Left hindlimb (tissue), 1 donor: ENCODE results near the gene CAPRIN1.
A peak's percentile ranks its signal among the peaks of the same experiment; 100 is the strongest.
"Not testable (repeated sequence)": the region's sequence is repeated elsewhere in the genome, so short reads cannot be mapped to it uniquely, and the experiment has no call there.

Experiments
- DNase-seq: peaks from one replicate; pipeline ENCODE4 v3.0.0-alpha.2; 2018

The CAPRIN1 gene

GRCh38 chr11:34052608-34053160 lies 1.2 kb downstream of the CAPRIN1 start:
- peak; percentile 54 for DNase-seq

GRCh38 chr11:34053161-34053686 lies 1.7 kb downstream of the CAPRIN1 start:
- DNase-seq, result peak; percentile 85

DNA sequence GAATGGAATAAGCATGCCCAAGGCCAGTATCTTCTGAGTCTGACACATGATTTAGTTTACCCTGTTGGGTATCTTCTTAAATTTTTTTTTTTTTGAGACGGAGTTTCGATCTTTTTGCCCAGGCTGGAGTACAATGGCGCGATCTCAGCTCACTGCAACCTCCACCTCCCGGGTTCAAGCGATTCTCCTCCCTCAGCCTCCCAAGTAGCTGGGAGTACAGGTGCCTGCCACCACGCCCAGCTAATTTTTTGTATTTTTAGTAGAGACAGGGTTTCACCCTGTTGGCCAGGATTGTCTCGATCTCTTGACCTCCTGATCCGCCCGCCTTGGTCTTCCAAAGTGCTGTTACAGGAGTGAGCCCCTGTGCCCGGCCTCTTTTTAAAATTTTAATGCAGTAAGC lies 2.8 kb downstream of the CAPRIN1 start:
- DNase-seq, result not testable (repeated sequence)

- no peak for DNase-seq
These were observed 3.9 kb downstream of the CAPRIN1 start for GRCh38 chr11:34055218-34056000.

DNA sequence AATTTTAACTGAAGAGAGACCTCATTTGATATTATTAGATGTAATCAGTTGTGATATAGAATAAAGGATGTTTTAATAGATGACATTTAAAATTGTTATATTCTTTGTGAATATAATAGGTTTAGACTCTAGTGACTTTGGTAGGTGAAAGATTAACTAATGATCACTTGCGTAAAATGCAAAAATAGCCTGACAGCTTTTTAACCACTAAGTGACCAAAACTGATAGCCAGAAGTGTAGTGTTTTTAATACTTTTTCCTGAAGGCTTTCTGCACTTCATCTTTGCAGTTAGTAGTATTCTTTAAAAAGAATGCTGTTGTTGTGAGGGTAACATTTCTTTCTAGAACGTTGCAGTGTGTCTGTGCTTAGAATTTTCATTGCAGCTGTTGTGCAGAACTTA lies 5.1 kb downstream of the CAPRIN1 start:
- DNase-seq, result no peak

- no peak for DNase-seq
These were observed 11.7 kb downstream of the CAPRIN1 start for GRCh38 chr11:34063061-34063795.

- no peak for DNase-seq
These were observed 12.8 kb downstream of the CAPRIN1 start for GRCh38 chr11:34064291-34064690.

GRCh38 chr11:34065505-34066203 lies 14.1 kb downstream of the CAPRIN1 start:
- no peak for DNase-seq

- DNase-seq, result not testable (repeated sequence)
These were observed 15.2 kb downstream of the CAPRIN1 start for GRCh38 chr11:34066766-34067165.

DNA sequence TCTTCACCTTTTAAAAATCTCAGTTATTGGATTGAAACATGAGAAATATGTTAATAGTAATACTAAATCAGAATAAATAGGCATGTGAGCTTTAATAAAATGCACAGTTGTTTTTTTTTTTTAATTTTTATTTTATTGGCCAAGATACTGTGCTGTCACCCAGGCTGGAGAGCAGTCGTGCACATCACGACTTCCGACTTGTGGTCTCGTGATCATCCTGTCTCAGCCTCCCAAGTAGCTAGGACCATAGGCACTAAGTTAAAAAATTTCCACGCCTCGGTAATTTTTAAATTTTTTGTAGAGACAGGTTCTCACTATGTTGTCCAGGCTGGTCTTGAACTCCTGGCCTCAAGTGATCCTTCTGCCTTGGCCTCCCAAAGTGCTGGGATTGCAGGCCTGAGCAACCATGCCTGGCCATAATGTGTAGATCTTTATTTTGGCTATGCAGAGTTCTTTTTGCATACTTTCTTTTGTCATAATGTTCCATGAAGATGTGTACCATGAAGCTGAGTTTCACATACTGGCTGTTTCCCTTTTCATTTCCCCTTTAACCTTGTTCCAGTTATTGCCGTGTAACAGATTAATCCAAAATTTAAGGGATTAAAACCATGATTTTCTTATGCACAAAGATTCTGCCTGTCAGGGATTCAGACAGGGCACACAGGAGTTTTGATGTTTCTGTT lies 16.0 kb downstream of the CAPRIN1 start:
- no peak for DNase-seq

DNA sequence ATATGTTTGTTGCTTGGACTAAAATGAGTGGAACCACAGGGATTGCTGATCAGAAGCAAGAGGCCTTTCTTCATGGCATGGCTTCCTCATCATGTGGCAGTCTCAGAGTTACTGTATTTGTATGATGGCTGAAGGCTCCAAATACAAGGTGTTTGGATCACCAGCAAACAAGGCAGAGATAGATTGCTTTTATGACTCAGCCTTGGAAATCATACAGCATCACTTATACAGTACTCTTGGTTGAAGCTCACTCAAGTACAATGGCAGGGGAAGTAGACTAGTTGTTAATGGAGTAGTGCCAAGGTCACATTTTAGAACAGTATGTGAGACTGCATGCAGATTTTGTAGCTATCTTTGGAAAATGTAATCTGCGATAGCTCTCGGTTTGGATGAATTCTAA lies 16.6 kb downstream of the CAPRIN1 start:
- DNase-seq, result no peak

- not testable (repeated sequence) for DNase-seq
These were observed 19.8 kb downstream of the CAPRIN1 start for GRCh38 chr11:34071306-34071705.

DNA sequence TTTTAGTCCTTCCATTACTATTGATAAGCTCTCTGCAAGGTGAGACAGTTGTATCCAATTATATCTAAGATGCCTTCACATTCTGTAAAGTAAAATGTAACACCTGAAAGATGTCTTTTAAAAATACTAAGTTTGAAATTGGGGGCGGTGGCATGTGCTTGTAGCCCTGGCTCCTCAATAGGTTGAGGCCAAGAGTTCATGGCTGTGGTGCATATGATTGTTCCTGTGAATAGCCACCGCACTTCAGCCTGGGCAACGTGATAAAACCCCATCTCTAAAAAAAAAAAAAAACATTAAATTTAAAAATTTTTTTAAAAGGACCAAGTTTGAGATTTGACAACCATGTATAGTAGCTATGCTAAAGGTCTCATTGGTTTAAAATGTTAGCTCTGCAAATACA lies 20.5 kb downstream of the CAPRIN1 start:
- DNase-seq, result no peak

DNA sequence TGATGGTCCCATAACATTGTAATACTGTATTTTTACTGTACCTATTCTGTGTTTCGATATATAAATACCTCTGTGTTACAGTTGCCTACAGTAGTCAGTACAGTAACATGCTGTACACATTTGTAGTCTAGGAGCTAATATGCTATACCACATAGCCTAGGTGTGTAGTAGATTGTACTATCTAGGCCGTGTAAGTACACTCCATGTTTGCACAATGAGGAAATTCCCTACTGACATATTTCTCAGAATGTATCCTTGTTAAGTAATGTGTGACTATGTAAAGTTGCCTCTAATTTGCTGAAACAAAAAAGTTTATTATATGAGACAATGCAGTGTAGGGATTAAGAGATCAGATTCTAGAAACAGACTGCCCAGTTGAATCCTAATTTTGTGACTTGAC lies 21.3 kb downstream of the CAPRIN1 start:
- DNase-seq, result no peak

DNA sequence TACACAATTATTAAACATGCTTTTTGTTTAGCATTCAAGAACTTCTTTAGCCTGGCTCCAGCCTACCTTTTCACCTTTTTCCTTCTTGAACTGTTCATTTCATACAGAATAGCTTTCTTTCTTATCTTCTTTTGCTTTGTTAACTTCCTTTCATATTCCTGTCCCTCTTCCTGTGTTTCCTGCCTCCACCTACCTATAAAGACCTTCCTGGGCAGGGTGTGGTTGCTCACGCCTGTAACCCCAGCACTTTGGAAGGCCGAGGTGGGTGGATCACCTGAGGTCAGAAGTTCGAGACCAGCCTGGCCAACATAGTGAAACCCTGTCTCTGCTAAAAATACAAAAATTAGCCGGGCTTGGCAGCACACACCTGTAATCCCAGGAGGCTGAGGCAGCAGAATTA lies 22.9 kb downstream of the CAPRIN1 start:
- DNase-seq, result no peak

DNA sequence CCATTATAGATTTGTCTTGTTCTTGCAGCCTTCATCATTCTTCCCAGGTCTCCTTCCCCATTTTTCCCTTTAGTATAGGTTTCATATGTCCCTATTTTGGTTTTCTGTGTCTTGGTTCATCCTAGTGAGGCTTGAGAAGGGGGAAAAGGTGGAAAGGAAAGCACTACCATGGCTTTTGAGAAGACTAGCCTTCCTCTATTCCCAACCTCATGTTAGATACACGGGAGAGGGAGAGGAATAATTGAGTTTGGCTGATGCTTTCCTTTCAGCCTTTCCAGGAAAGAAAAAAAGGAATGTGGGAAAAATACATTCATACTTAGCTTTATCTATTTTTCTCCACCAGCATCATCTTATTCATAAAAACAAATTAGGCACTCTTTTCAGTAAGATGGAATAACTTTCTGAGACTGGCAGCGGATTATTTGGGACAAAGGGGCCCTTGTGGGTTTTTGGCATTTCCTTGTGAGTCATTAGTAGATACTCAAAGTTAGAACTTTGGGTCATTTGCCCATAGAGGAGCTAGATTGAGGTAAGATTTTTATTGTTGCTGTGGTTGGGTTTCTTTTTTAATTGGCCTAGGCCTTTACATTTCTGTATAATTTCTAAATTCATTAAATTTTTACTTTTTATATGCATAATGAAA lies 23.8 kb downstream of the CAPRIN1 start:
- no peak for DNase-seq

DNA sequence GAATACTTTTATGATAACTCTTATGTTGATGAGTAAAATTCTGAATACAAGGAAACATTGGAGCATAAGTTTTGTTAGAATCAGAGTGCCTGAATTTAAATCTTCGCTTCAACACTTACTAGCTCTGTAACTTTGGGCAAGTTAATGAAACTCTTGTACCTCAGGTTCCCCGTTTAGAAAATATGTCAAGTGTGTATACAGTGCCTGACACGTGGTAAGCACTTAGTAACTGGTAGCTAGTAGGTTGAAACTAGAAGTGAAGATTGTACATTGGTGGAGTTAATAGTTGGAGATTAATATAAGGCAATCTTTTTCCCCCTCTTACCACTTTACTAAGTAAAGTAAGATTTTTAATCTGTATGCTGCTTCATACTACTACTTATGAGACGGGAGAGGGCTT lies 29.1 kb downstream of the CAPRIN1 start:
- DNase-seq, result no peak

DNA sequence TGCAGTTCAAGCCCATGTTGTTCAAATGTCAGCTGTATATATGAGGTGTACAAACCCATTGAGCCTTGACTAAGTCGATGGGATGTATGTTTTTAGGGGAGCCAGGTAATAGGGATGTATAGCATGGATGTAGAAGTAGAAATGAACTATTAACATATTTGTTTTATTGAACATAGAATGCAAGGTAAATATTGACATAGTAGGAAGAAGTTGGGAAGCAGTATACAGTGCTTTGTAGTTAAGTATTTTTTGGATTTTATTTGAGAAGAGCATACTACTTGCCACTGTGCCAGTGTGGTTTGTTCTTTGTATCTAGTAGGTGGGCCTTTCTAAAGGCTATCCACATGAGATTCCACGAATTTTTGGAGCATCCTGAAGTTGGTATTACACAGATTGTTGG lies 33.1 kb downstream of the CAPRIN1 start:
- no peak for DNase-seq

DNA sequence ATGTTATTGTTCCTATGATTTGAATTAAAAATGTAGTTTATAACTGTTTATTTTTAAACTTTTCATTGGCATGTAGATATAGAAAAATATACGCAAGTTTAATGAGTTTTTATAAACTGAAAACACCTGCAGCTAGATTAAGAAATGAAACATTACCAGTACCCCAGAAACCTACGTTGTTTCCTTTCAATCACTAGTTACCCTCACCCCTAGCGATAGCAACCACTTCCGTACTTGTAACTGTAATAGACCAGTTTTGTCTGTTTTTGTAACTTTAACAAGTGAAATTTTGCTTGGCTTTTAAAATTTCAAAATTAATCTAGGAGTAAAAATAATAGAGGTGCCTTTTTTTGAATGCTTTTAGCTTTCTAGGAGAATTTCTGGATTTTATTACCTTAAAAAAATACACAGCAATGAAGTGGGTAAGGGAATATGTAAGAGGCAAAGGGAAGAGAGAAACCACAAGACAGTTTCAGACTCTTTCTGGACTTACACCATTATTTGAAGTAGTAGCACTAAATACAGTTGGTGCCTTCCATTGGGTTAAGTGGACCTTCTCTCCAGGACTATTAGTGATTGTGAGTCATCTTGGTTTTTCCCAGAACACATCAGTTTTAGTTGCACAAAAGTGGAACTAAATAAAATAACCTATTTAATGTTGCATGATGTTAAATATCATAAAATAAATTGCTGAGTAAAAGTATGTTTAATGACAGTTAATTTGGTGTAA lies 35.2 kb downstream of the CAPRIN1 start:
- no peak for DNase-seq

GRCh38 chr11:34091825-34092224 lies 40.3 kb downstream of the CAPRIN1 start:
- no peak for DNase-seq

DNA sequence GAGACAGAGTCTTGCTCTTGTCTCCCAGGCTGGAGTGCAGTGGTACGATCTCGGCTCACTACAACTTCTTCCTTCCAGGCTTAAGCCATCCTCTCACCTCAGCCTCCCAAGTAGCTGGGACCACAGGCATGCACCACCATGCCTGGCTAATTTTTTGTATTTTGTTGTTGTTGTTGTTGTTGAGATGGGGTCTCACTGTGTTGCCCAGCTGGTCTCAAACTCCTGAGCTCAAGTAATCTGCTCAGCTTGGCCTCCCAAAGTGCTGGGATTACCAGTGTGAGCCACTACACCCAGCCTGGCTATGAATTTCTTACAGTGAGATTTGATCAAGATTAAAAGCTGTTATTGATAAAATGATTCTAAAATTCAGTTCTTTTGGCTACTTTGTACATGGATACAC lies 43.4 kb downstream of the CAPRIN1 start:
- DNase-seq, result not testable (repeated sequence)
